Adrenal gland (tissue), 12 donors: ENCODE results near the gene RPTOR. TPM values are rescaled to one million over a fixed set of nuclear protein-coding genes. Genes with fewer than 3 reads are reported as not detected.

Experiments used
- DNase-seq, 7 donors: peaks; one replicate each; pipeline ENCODE4 v3.0.0-alpha.2; 2019 to 2020
- H3K27ac ChIP-seq, 5 donors: fragments of 200-600 bp; sonication (generic) in 4 of 5; 1 replicate in 3 of 5; 2 replicates in 2 of 5; pipeline versions ENCODE4 v1.5.1 to v1.8.0; 2016 to 2020; ENCODE audit warnings: mild to moderate bottlenecking in 1 of 5
- H3K27me3 ChIP-seq: fragments of 200-600 bp; 2 replicates; pipeline ENCODE4 v1.8.0; 2021
- H3K36me3 ChIP-seq, 2 donors: fragments of 200-600 bp; replicated peaks in 1 of 2; 1 replicate in 1 of 2; 2 replicates in 1 of 2; pipeline versions ENCODE4 v1.5.1 to v1.8.0; 2018 to 2022
- H3K4me1 ChIP-seq, 2 donors: fragments of 200-600 bp; replicated peaks in 1 of 2; 1 replicate in 1 of 2; 2 replicates in 1 of 2; pipeline versions ENCODE4 v1.5.1 to v1.8.0; 2018 to 2021
- H3K4me3 ChIP-seq, 4 donors: fragments of 200-600 bp; sonication (generic) in 3 of 4; one replicate each; pipeline ENCODE4 v1.5.1; 2016 to 2018
- H3K9me3 ChIP-seq, 3 donors: fragments of 200-600 bp; sonication (generic) in 1 of 3; replicated peaks in 1 of 3; 1 replicate in 2 of 3; 2 replicates in 1 of 3; pipeline versions ENCODE4 v1.5.1 to v1.8.0; 2016 to 2021
- POLR2A ChIP-seq, 2 donors: fragments of 450-650 bp; IDR thresholded peaks; one replicate each; pipeline ENCODE4 v1.6.1; 2017; ENCODE audit warnings: antibody characterized with exemption in 2 of 2, mild to moderate bottlenecking in 2 of 2, moderate library complexity in 1 of 2
- WGBS, 4 donors: extraction: QIAGEN DNeasy Blood & Tissue Kit in 2 of 4; methylation state at CpG; one replicate each; pipeline versions ENCODE4 v1.1.5 to v1.1.7; 2013 to 2017; 5-methylcytosine and 5-hydroxymethylcytosine counted together
- intact Hi-C, 2 donors: fragments of 100-400 bp; cut with DNase I; formaldehyde crosslinking; loops; one replicate each; pipeline versions ENCODE4 v1.14.1 to v1.15.0; 2022 to 2023
- polyA plus RNA-seq, 3 donors: library from polyadenylated mRNA; stranded (reverse); fragments of 200-250 nt in 2 of 3; fragments of 350-450 nt in 1 of 3; fragmentation: Illumina TruSeq in 1 of 3; extraction: RNeasy Lipid Tissue Mini Kit (QIAGEN cat#74804) in 1 of 3; gene quantifications; one replicate each; pipeline ENCODE4 v1.2.3, GENCODE V29; 2013 to 2014
- total RNA-seq, 9 donors: library from RNA; depleted of rRNA in 4 of 9; stranded (reverse); fragments of >200 nt in 4 of 9; fragments of 120-200 nt in 1 of 9; fragmentation: NEBNext Ultra II Directional in 1 of 9; extraction: Animal tissue kit (Norgen Biotek cat#: 25700) in 1 of 9; gene quantifications; one replicate each; pipeline versions ENCODE4 v1.1.0 to v1.2.4, GENCODE V29; 2013 to 2023
- TF ChIP-seq, protein P1 (sequence below), 6 experiments: fragments of 450-650 bp in 4 of 6; fragments of 200-600 bp in 2 of 6; sonication (generic) in 1 of 6; IDR thresholded peaks; 1 replicate in 5 of 6; 2 replicates in 1 of 6; pipeline versions ENCODE4 v1.5.1 to v1.8.0; 2016 to 2021; ENCODE audit warnings: antibody characterized with exemption in 6 of 6, mild to moderate bottlenecking in 2 of 6, moderate library complexity in 1 of 6
- donor health status: healthy with polysubstance abuse.
- donor health status: Bipolar disorder and iron deficiency.
- donor health status: DM: yes; HTN: yes; CAD: no.
- donor health status: DM: no; HTN: no; CAD: no.
- donor health status: DM: no; HTN: no; CAD: no.
- donor health status: DM: yes; HTN: yes; CAD: no.

Gene RPTOR
- total and polyA plus RNA-seq, 12 donors = 9.7 to 53.3 (median 29.7) TPM

DNA sequence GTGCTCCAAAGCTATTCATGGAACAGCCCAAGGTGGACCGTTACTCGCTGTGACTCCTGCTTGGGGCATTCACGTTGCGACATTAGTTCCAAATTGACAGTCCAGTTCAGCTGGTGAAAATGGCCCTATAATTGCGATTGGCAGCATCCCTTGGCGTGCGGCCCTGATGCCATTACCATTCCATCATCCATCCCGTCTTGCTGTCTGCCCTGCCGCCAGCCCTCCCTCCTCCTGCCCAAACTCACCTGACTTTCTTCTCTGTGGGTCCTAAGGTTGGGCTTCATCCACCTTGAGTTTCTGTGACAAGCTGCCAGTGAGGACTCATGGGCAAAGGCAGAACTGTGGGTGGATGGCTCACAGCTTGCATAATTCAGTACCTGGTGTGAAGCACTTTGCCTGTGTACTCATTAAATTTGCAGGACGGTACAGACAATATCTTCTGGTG lies 104.6 kb downstream of the RPTOR start:
- TF ChIP-seq, protein P1, sequence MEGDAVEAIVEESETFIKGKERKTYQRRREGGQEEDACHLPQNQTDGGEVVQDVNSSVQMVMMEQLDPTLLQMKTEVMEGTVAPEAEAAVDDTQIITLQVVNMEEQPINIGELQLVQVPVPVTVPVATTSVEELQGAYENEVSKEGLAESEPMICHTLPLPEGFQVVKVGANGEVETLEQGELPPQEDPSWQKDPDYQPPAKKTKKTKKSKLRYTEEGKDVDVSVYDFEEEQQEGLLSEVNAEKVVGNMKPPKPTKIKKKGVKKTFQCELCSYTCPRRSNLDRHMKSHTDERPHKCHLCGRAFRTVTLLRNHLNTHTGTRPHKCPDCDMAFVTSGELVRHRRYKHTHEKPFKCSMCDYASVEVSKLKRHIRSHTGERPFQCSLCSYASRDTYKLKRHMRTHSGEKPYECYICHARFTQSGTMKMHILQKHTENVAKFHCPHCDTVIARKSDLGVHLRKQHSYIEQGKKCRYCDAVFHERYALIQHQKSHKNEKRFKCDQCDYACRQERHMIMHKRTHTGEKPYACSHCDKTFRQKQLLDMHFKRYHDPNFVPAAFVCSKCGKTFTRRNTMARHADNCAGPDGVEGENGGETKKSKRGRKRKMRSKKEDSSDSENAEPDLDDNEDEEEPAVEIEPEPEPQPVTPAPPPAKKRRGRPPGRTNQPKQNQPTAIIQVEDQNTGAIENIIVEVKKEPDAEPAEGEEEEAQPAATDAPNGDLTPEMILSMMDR (IDR thresholded peaks at IDR 0.05) = no peak
- no peak for TF ChIP-seq POLR2A (IDR thresholded peaks at IDR 0.05)
- Histone ChIP-seq H3K27me3 (no peaks in the 10 kb centered on the region), H3K27ac (peak overlapping the region in 1 of 5 donors; percentile 71), H3K9me3 (no peaks in the 10 kb centered on the region), H3K4me1 (peaks cover 0 to 18% of the 10 kb centered on the region in 2 donors), H3K4me3 (no peak overlapping the region), H3K36me3 (no peaks in the 10 kb centered on the region)
- intact Hi-C loops = no loop called here
- DNase-seq = no peak
- 90 to 93% (median 92%) methylated on average over 5 to 10 of the region's 10 CpGs for WGBS, 4 donors

DNA sequence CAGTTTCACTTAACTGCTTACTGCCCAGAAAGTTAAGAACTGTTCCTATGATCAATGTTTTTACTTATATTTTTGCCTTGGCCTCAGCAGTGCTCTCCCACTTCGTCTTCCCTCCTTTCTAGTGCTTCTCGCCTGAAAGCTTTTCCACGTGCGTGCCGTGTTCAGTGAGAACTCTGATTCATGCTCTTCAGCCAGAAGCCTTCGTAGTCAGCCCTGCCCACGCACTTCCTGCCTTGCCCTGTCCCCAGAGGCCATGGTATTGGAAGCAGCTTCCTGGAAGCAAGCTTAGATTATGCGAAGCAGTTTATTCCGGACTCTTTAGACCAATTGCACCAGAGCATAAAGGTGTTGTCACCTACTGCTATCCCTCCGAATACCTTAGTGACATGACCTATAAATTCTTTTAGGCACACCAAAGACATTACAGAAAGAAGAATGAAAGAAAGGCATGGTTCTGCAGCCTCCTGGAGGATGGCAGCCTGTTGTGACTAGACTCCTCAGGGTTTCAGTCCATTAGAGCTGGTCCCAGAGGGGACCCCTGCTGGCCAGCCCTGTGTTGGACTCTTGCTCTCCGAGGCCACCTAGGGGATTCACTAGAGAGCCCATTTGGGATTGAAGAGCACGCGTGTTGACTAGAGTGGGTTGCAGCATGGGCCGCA lies 105.2 kb downstream of the RPTOR start:
- Histone ChIP-seq H3K9me3 (no peaks in the 10 kb centered on the region), H3K4me3 (no peak overlapping the region), H3K36me3 (no peaks in the 10 kb centered on the region), H3K4me1 (peaks cover 0 to 18% of the 10 kb centered on the region in 2 donors), H3K27ac (peak overlapping the region in 2 of 5 donors; percentile 44 to 71), H3K27me3 (no peaks in the 10 kb centered on the region)
- no peak for TF ChIP-seq POLR2A (IDR thresholded peaks at IDR 0.05)
- TF ChIP-seq, protein P1 (IDR thresholded peaks at IDR 0.05) = peak in 4 of 6 experiments; percentile 24 to 47 (median 34)
- intact Hi-C loops = no loop called here
- 48 to 70% (median 61%) methylated on average over 14 of the region's 14 CpGs for WGBS, 4 donors
- DNase-seq = peak; percentile 36 to 86 (median 64)

DNA sequence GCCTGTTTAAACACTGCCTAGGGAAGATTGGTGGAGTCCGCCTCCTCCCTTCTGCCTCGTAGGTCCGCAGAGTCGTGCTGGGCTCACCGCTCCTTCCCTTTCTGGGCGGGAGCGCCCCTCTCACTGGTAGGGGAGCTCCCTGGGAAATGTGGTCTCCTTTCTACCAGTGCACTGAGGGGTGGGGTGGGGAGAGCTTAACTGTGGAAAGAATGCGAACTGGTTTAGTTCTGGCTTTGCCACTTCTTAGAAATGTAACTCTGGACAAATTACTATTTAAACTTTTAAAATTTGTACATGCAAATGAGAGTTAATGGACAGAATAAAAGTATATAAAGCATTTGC lies 105.7 kb downstream of the RPTOR start:
- H3K9me3 ChIP-seq = no peaks in the 10 kb centered on the region
- peaks cover 0 to 15% of the 10 kb centered on the region in 2 donors for H3K4me1 ChIP-seq
- peak overlapping the region in 2 of 5 donors; percentile 44 to 71 for H3K27ac ChIP-seq
- no peak overlapping the region for H3K4me3 ChIP-seq
- TF ChIP-seq, protein P1 (IDR thresholded peaks at IDR 0.05) = no peak
- TF ChIP-seq POLR2A (IDR thresholded peaks at IDR 0.05) = no peak
- intact Hi-C loops = no loop called here
- 88 to 95% (median 90%) methylated on average over 7 to 8 of the region's 8 CpGs for WGBS, 4 donors
- DNase-seq = no peak
- H3K36me3 ChIP-seq = no peaks in the 10 kb centered on the region
- H3K27me3 ChIP-seq = no peaks in the 10 kb centered on the region

DNA sequence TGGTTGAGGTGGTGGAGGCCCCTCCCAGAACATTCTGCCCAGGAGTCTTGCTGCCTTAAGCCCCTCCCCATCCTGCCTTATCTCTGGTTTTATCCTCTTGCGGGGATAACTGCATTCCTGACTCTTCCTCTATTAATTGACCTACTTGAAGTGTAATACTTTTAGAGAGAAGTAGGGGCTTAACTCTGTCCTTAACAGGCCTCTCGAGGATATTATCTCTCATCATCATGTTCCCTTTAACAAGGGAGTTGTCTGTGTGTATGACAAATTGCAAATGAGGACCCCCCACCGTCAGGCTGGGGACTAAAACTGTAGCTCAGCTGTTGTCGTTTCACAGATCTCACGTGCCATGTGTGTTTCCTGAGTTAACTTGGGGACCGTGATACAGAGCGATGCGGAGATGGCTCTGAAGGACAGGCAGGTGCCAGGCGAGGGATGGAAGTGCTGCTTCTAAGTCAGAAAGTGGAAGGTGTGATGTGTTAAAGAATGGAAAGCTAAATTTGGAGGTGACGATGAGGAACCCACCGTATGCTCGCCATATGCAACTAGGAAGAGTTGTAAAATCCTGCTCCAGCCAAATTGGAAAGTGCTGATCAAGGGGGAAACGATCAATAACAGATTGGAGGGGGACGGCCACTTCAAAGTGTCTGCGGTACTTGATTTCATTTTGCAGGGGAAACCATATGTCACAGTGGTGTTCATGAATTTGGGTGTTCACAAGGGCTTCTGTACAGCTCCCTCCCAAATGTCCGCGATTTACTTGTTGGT lies 106.3 kb downstream of the RPTOR start:
- H3K36me3 ChIP-seq = no peaks in the 10 kb centered on the region
- TF ChIP-seq, protein P1 (IDR thresholded peaks at IDR 0.05) = no peak
- TF ChIP-seq POLR2A (IDR thresholded peaks at IDR 0.05) = no peak
- no peak for DNase-seq
- H3K9me3 ChIP-seq = no peaks in the 10 kb centered on the region
- H3K4me1 ChIP-seq = peaks cover 0 to 14% of the 10 kb centered on the region in 2 donors
- no peak overlapping the region for H3K4me3 ChIP-seq
- no peak overlapping the region for H3K27ac ChIP-seq
- intact Hi-C loops = no loop called here
- 86 to 92% (median 89%) methylated on average over 17 of the region's 17 CpGs for WGBS, 4 donors
- H3K27me3 ChIP-seq = no peaks in the 10 kb centered on the region
